Measurements from ENCODE around the gene CYB5R4.

GRCh38 chr6:83883240-83883639 lies 23.8 kb downstream of the CYB5R4 start:
- TF ChIP-seq POLR2AphosphoS5 (IDR thresholded peaks at IDR 0.05): no peak
- no peak for TF ChIP-seq CTCF (IDR thresholded peaks at IDR 0.05)

Measured in prostate gland (tissue), 2 donors.